ENCODE results near the gene CATSPERD. TPM values are rescaled to one million over a fixed set of nuclear protein-coding genes. Genes with fewer than 3 reads are reported as not detected.

Gene CATSPERD
- total and polyA plus RNA-seq, 9 of the 15 experiments (the other 6 are each of a cell fraction or from before 2014, with no cell fraction given): not detected

- no peak for TF ChIP-seq NR1H2 (CRISPR knock-in tag; IDR thresholded peaks at IDR 0.05)
- TF ChIP-seq POU5F1 (IDR thresholded peaks at IDR 0.05; ENCODE audit: borderline replicate concordance, low read depth, low read length, partially characterized antibody): no peak
- TF ChIP-seq SMARCE1 (IDR thresholded peaks at IDR 0.05): no peak
- no peak for TF ChIP-seq ZNF699 (CRISPR knock-in tag; IDR thresholded peaks at IDR 0.05; ENCODE audit: insufficient replicate concordance)
- peak; percentile 40 for TF ChIP-seq PCBP1 (IDR thresholded peaks at IDR 0.05; ENCODE audit: low read depth, low read length, poor library complexity, severe bottlenecking)
- TF ChIP-seq TCF7 (IDR thresholded peaks at IDR 0.05; ENCODE audit: borderline replicate concordance): no peak
- no peak for TF ChIP-seq SLC30A9 (CRISPR knock-in tag; IDR thresholded peaks at IDR 0.05)
- TF ChIP-seq CHCHD3 (CRISPR knock-in tag; IDR thresholded peaks at IDR 0.05): no peak
- no peak for TF ChIP-seq CSDE1 (IDR thresholded peaks at IDR 0.05)
- TF ChIP-seq TSC22D4 (tag; IDR thresholded peaks at IDR 0.05): no peak
- no peak for TF ChIP-seq ZNF174 (CRISPR knock-in tag; IDR thresholded peaks at IDR 0.05)
- TF ChIP-seq, protein P1, sequence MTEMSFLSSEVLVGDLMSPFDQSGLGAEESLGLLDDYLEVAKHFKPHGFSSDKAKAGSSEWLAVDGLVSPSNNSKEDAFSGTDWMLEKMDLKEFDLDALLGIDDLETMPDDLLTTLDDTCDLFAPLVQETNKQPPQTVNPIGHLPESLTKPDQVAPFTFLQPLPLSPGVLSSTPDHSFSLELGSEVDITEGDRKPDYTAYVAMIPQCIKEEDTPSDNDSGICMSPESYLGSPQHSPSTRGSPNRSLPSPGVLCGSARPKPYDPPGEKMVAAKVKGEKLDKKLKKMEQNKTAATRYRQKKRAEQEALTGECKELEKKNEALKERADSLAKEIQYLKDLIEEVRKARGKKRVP (CRISPR knock-in tag; IDR thresholded peaks at IDR 0.05): no peak
- no peak for TF ChIP-seq ETV1 (tag; conservative IDR thresholded peaks at IDR 0.05; ENCODE audit: low read depth)
- no peak for TF ChIP-seq MBD1 (CRISPR knock-in tag; IDR thresholded peaks at IDR 0.05)
- TF ChIP-seq, protein P2, sequence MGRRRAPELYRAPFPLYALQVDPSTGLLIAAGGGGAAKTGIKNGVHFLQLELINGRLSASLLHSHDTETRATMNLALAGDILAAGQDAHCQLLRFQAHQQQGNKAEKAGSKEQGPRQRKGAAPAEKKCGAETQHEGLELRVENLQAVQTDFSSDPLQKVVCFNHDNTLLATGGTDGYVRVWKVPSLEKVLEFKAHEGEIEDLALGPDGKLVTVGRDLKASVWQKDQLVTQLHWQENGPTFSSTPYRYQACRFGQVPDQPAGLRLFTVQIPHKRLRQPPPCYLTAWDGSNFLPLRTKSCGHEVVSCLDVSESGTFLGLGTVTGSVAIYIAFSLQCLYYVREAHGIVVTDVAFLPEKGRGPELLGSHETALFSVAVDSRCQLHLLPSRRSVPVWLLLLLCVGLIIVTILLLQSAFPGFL (CRISPR knock-in tag; IDR thresholded peaks at IDR 0.05): no peak
- TF ChIP-seq ZC3H8 (IDR thresholded peaks at IDR 0.05): no peak
Measured at GRCh38 chr19:5707576-5708575, 12.6 kb upstream of the CATSPERD start (continued).

Data from K562 (cell line).